GM12878 (cell line): ENCODE results near the gene OFD1. TPM values are rescaled to one million over a fixed set of nuclear protein-coding genes. Genes with fewer than 3 reads are reported as not detected.

Experiments used
- ATAC-seq: fragments of 200-7000 bp; cut with Tn5 transposase; 3 replicates; pipeline ENCODE4 v1.9.1; 2020; ENCODE audit warnings: mild to moderate bottlenecking, moderate library complexity
- BruUV-seq: library from RNA; stranded (reverse); fragments of 400-500 nt; replicated peaks from 2 replicates; lab custom pipeline; 2021; lab: Mats Ljungman, UMichigan
- CTCF ChIA-PET: fragments of 300-600 bp; sonication (Branson Sonifier 250); formaldehyde crosslinking; extraction: SDS; loops from one replicate; lab custom pipeline; 2021; ENCODE audit warnings: inconsistent platforms; lab: Yijun Ruan, JAX
- POLR2A ChIA-PET: fragments of 350-600 bp; formaldehyde crosslinking; extraction: SDS; loops from one replicate; lab custom pipeline; 2021; ENCODE audit warnings: inconsistent platforms; lab: Charles Lee
- RAD21 ChIA-PET: fragments of 300-600 bp; sonication (Branson Sonifier 250); formaldehyde crosslinking; loops from one replicate; lab custom pipeline; 2023; ENCODE audit warnings: antibody characterized with exemption; ENCODE audit not compliant: unreplicated experiment; lab: Charles Lee
- SMC1A ChIA-PET: fragments of 300-600 bp; sonication (Branson Sonifier 250); formaldehyde crosslinking; loops from one replicate; lab custom pipeline; 2023; ENCODE audit not compliant: unreplicated experiment, uncharacterized antibody; lab: Charles Lee
- DNase-seq: peaks from one replicate; pipeline ENCODE4 v3.0.0-alpha.2; 2011; ENCODE audit warnings: low read depth, low spot score
- FAIRE-seq: peaks from 3 replicates; lab custom pipeline; 2011; peaks lifted over from hg19 to GRCh38; lab: Jason Lieb, UNC
- H2AFZ ChIP-seq: 2 replicates; pipeline ENCODE4 v1.6.0; 2011; ENCODE audit warnings: low read depth, low read length, control low read depth; ENCODE audit not compliant: control insufficient read depth
- H3K27ac ChIP-seq: 2 replicates; pipeline ENCODE4 v1.5.1; 2011; ENCODE audit warnings: control low read depth; ENCODE audit not compliant: control insufficient read depth, insufficient read depth
- H3K27me3 ChIP-seq, 2 experiments: replicated peaks in 1 of 2; 2 replicates each; pipeline versions ENCODE4 v1.6.0 to v1.6.1; 2011; ENCODE audit warnings: low read length in 1 of 2; ENCODE audit not compliant: control insufficient read depth in 2 of 2, insufficient read depth in 2 of 2
- H3K36me3 ChIP-seq, 2 experiments: 2 replicates each; pipeline ENCODE4 v1.5.1; 2011; ENCODE audit warnings: low read length in 1 of 2; ENCODE audit not compliant: control insufficient read depth in 2 of 2, insufficient read depth in 2 of 2
- H3K4me1 ChIP-seq: 2 replicates; pipeline ENCODE4 v1.6.1; 2011; ENCODE audit warnings: mild to moderate bottlenecking, low read length, moderate library complexity, mixed read lengths; ENCODE audit not compliant: control insufficient read depth, insufficient read depth
- H3K4me2 ChIP-seq: 2 replicates; pipeline ENCODE4 v1.6.0; 2011; ENCODE audit warnings: control low read depth; ENCODE audit not compliant: control insufficient read depth, insufficient read depth
- H3K4me3 ChIP-seq: fragments of 200-600 bp; sonication (generic); 2 replicates; pipeline ENCODE4 v1.5.1; 2016
- H3K79me2 ChIP-seq: 2 replicates; pipeline ENCODE4 v1.6.0; 2011; ENCODE audit warnings: low read length; ENCODE audit not compliant: control insufficient read depth, insufficient read depth
- H3K9ac ChIP-seq: 2 replicates; pipeline ENCODE4 v1.8.0; 2011; ENCODE audit warnings: low read length, control low read depth, mixed read lengths; ENCODE audit not compliant: control insufficient read depth, insufficient read depth
- H3K9me3 ChIP-seq: replicated peaks from 3 replicates; pipeline ENCODE4 v1.5.1; 2011; ENCODE audit warnings: mild to moderate bottlenecking, low read length; ENCODE audit not compliant: control insufficient read depth, insufficient read depth
- H4K20me1 ChIP-seq: 2 replicates; pipeline ENCODE4 v1.6.0; 2011; ENCODE audit not compliant: control insufficient read depth, insufficient read depth
- BCLAF1 ChIP-seq: fragments of 450-650 bp; IDR thresholded peaks from 2 replicates; pipeline ENCODE4 v1.6.1; 2017; ENCODE audit warnings: antibody characterized with exemption, mild to moderate bottlenecking, moderate library complexity
- BHLHE40 ChIP-seq, 2 experiments: fragments of 450-650 bp in 1 of 2; IDR thresholded peaks; 2 replicates each; pipeline ENCODE4 v1.6.1; 2011 to 2017; ENCODE audit warnings: low read depth in 2 of 2, borderline replicate concordance in 1 of 2, improper control_type of control experiment in 1 of 2, low read length in 1 of 2, mild to moderate bottlenecking in 1 of 2
- EGR1 ChIP-seq, 2 experiments: IDR thresholded peaks; 1 replicate in 1 of 2; 2 replicates in 1 of 2; pipeline ENCODE4 v1.6.1; 2011 to 2012; ENCODE audit warnings: low read depth in 2 of 2, low read length in 2 of 2, borderline replicate concordance in 1 of 2, mild to moderate bottlenecking in 1 of 2, moderate library complexity in 1 of 2
- HDAC6 ChIP-seq: fragments of 200-600 bp; sonication (generic); IDR thresholded peaks from one replicate; pipeline ENCODE4 v1.8.0; 2017; ENCODE audit warnings: antibody characterized with exemption; ENCODE audit not compliant: unreplicated experiment
- IKZF1 ChIP-seq: fragments of 450-650 bp; conservative IDR thresholded peaks from 2 replicates; pipeline ENCODE4 v1.6.1; 2017; ENCODE audit warnings: antibody characterized with exemption, mild to moderate bottlenecking
- IRF4 ChIP-seq: IDR thresholded peaks from 2 replicates; pipeline ENCODE4 v1.6.1; 2011; ENCODE audit warnings: low read depth, low read length
- MEF2A ChIP-seq: IDR thresholded peaks from 2 replicates; pipeline ENCODE4 v1.6.1; 2011; ENCODE audit warnings: low read depth, mild to moderate bottlenecking, low read length, moderate library complexity; ENCODE audit not compliant: insufficient read depth
- MTA2 ChIP-seq: fragments of 450-650 bp; IDR thresholded peaks from 2 replicates; pipeline ENCODE4 v1.6.1; 2016; ENCODE audit warnings: low read depth, mild to moderate bottlenecking, moderate library complexity
- MTA3 ChIP-seq: IDR thresholded peaks from 2 replicates; pipeline ENCODE4 v1.6.1; 2012; ENCODE audit warnings: low read length, inconsistent platforms, borderline replicate concordance
- MYB ChIP-seq: fragments of 150-350 bp; IDR thresholded peaks from 2 replicates; pipeline ENCODE4 v1.6.1; 2014; ENCODE audit warnings: mild to moderate bottlenecking, low read depth, low read length, borderline replicate concordance
- NFYA ChIP-seq: IDR thresholded peaks from 2 replicates; pipeline ENCODE4 v1.6.1; 2011; ENCODE audit warnings: low read depth, mild to moderate bottlenecking, low read length, improper control_type of control experiment, borderline replicate concordance
- NRF1 ChIP-seq: conservative IDR thresholded peaks from 2 replicates; pipeline ENCODE4 v1.6.1; 2011; ENCODE audit warnings: mild to moderate bottlenecking, low read depth, low read length, improper control_type of control experiment
- POLR2AphosphoS5 ChIP-seq: IDR thresholded peaks from 2 replicates; pipeline ENCODE4 v1.6.1; 2011; ENCODE audit warnings: mild to moderate bottlenecking, low read length, inconsistent platforms
- SIN3A ChIP-seq: IDR thresholded peaks from 2 replicates; pipeline ENCODE4 v1.6.1; 2012; ENCODE audit warnings: low read depth, low read length, improper control_type of control experiment
- SIX5 ChIP-seq: IDR thresholded peaks from 2 replicates; pipeline ENCODE4 v1.6.1; 2011; ENCODE audit warnings: mild to moderate bottlenecking, low read depth, low read length, moderate library complexity; ENCODE audit not compliant: severe bottlenecking
- TCF7 ChIP-seq: IDR thresholded peaks from 2 replicates; pipeline ENCODE4 v1.6.1; 2014; ENCODE audit warnings: antibody characterized with exemption, borderline replicate concordance
- ZNF207 ChIP-seq: fragments of 450-650 bp; IDR thresholded peaks from 2 replicates; pipeline ENCODE4 v1.6.1; 2014; ENCODE audit warnings: antibody characterized with exemption, mild to moderate bottlenecking, borderline replicate concordance
- WGBS: methylation state at CpG from one replicate; pipeline ENCODE4 v1.1.6; 2016; ENCODE audit warnings: low lambda C conversion rate; ENCODE audit not compliant: insufficient replicate concordance, insufficient coverage; ENCODE audit errors: missing lambda C conversion rate; 5-methylcytosine and 5-hydroxymethylcytosine counted together
- in situ Hi-C: fragments of 300-500 bp; cut with MboI; formaldehyde crosslinking; loops from 9 replicates; pipeline ENCODE4 v1.14.3; 2018; ENCODE audit warnings: mixed read lengths
- intact Hi-C: fragments of 100-400 bp; cut with micrococcal nuclease; formaldehyde crosslinking; loops from one replicate; pipeline ENCODE4 v1.14.2; 2022; ENCODE audit not compliant: unreplicated experiment
- polyA plus RNA-seq, 11 experiments: library from polyadenylated mRNA; depleted of rRNA in 4 of 11; unstranded in 6 of 11; stranded (reverse) in 5 of 11; fragments of >200 nt; fragmentation: Nextera tagmentation in 4 of 11; fragmentation: Illumina TruSeq in 1 of 11; extraction: Ambion mirVana in 4 of 11; extraction: Trizol in 1 of 11; gene quantifications; 1 replicate in 1 of 11; 2 replicates in 10 of 11; pipeline versions ENCODE4 v1.2.1 to v1.2.3, GENCODE V29; 2011 to 2016; ENCODE audit warnings: inconsistent platforms in 2 of 11, missing spikeins in 2 of 11, low read depth in 1 of 11
- total RNA-seq, 4 experiments: library from RNA; depleted of rRNA in 3 of 4; stranded (reverse); fragments of >200 nt in 3 of 4; fragmentation: Illumina TruSeq in 1 of 4; extraction: Trizol in 1 of 4; gene quantifications; 2 replicates each; pipeline versions ENCODE4 v1.2.1 to v1.2.3, GENCODE V29; 2013 to 2021
- TF ChIP-seq, protein P1 (sequence below): IDR thresholded peaks from 2 replicates; pipeline ENCODE4 v1.6.1; 2012; ENCODE audit warnings: mild to moderate bottlenecking, low read depth, low read length

Gene OFD1
- total and polyA plus RNA-seq, 10 of the 15 experiments (the other 5 are each of a cell fraction or from before 2014, with no cell fraction given): 22.4 to 77.2 (median 34.1) TPM

- in situ Hi-C loops: no loop called here
- Histone ChIP-seq H3K4me1 (no peaks in the 10 kb centered on the region), H2AFZ (no peak overlapping the region), H4K20me1 (no peaks in the 10 kb centered on the region), H3K27me3 (no peaks in the 10 kb centered on the region), H3K36me3 (peaks cover 2 to 13% of the 10 kb centered on the region in 2 experiments; a peak in 3 of 4 replicates), H3K4me3 (no peak overlapping the region), H3K4me2 (no peak overlapping the region), H3K27ac (no peak overlapping the region), H3K9ac (no peak overlapping the region), H3K79me2 (no peaks in the 10 kb centered on the region), H3K9me3 (no peaks in the 10 kb centered on the region)
- WGBS: 74% methylated on average over 2 of the region's 2 CpGs
- BruUV-seq: no TSS peak
- RAD21 ChIA-PET: interaction anchor here (0.5 to 1.0 kb wide), 2 partner anchors 149 to 241 kb away, joined by 3 to 4 read pairs; no protein-coding TSS in a partner anchor
- intact Hi-C loops: no loop called here
- ATAC-seq (no peak), FAIRE-seq (no peak), DNase-seq (no peak)
- POLR2A ChIA-PET: interaction anchor here (1.0 to 1.5 kb wide), 2 partner anchors 11 to 16 kb away, joined by 3 to 7 read pairs; no protein-coding TSS in a partner anchor
- CTCF ChIA-PET: no interaction called here
- SMC1A ChIA-PET: interaction anchor here (1.0 to 1.5 kb wide), 2 partner anchors 10 to 28 kb away, joined by 3 to 5 read pairs; no protein-coding TSS in a partner anchor
- no peak for TF ChIP-seq BHLHE40 (IDR thresholded peaks at IDR 0.05; ENCODE audit: borderline replicate concordance in 1 of 2, low read depth in 2 of 2, low read length in 1 of 2)
- TF ChIP-seq NRF1: no peak
- no peak for TF ChIP-seq EGR1 (IDR thresholded peaks at IDR 0.05; ENCODE audit: borderline replicate concordance in 1 of 2, low read depth in 2 of 2, low read length in 2 of 2)
- TF ChIP-seq ZNF207: no peak
- no peak for TF ChIP-seq NFYA
- no peak for TF ChIP-seq MYB
- no peak for TF ChIP-seq IKZF1
- TF ChIP-seq MTA2: no peak
- TF ChIP-seq SIN3A: no peak
- no peak for TF ChIP-seq TCF7
- TF ChIP-seq, protein P1, sequence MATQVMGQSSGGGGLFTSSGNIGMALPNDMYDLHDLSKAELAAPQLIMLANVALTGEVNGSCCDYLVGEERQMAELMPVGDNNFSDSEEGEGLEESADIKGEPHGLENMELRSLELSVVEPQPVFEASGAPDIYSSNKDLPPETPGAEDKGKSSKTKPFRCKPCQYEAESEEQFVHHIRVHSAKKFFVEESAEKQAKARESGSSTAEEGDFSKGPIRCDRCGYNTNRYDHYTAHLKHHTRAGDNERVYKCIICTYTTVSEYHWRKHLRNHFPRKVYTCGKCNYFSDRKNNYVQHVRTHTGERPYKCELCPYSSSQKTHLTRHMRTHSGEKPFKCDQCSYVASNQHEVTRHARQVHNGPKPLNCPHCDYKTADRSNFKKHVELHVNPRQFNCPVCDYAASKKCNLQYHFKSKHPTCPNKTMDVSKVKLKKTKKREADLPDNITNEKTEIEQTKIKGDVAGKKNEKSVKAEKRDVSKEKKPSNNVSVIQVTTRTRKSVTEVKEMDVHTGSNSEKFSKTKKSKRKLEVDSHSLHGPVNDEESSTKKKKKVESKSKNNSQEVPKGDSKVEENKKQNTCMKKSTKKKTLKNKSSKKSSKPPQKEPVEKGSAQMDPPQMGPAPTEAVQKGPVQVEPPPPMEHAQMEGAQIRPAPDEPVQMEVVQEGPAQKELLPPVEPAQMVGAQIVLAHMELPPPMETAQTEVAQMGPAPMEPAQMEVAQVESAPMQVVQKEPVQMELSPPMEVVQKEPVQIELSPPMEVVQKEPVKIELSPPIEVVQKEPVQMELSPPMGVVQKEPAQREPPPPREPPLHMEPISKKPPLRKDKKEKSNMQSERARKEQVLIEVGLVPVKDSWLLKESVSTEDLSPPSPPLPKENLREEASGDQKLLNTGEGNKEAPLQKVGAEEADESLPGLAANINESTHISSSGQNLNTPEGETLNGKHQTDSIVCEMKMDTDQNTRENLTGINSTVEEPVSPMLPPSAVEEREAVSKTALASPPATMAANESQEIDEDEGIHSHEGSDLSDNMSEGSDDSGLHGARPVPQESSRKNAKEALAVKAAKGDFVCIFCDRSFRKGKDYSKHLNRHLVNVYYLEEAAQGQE: no peak
- TF ChIP-seq BCLAF1: no peak
- TF ChIP-seq SIX5: no peak
- TF ChIP-seq HDAC6: no peak
- TF ChIP-seq MTA3: no peak
- TF ChIP-seq IRF4: no peak
- no peak for TF ChIP-seq MEF2A
- TF ChIP-seq POLR2AphosphoS5: no peak
These were observed 40.1 kb downstream of the OFD1 start for GRCh38 chrX:13774696-13775095.
